Neural progenitor cell (in vitro differentiated cells): ENCODE results near the gene IQCK. TPM values are rescaled to one million over a fixed set of nuclear protein-coding genes. Genes with fewer than 3 reads are reported as not detected.

ENCODE experiments used
- DNase-seq: peaks from one replicate; pipeline ENCODE4 v3.0.0-alpha.2; 2016; ENCODE audit warnings: low spot score
- H2AFZ ChIP-seq: fragments of 200-600 bp; sonication (generic); replicated peaks from 2 replicates; pipeline ENCODE4 v1.6.1; 2016; ENCODE audit warnings: antibody characterized with exemption
- H3F3A ChIP-seq: fragments of 200-600 bp; sonication (generic); 2 replicates; pipeline ENCODE4 v1.6.1; 2016; ENCODE audit warnings: antibody characterized with exemption, low read depth
- H3K27ac ChIP-seq: fragments of 200-600 bp; sonication (generic); 2 replicates; pipeline ENCODE4 v1.5.1; 2016; ENCODE audit warnings: mild to moderate bottlenecking
- H3K27me3 ChIP-seq: fragments of 200-600 bp; sonication (generic); 2 replicates; pipeline ENCODE4 v1.6.1; 2016; ENCODE audit warnings: mild to moderate bottlenecking, moderate library complexity
- H3K36me3 ChIP-seq: fragments of 200-600 bp; sonication (generic); 2 replicates; pipeline ENCODE4 v1.5.1; 2016
- H3K4me1 ChIP-seq: fragments of 200-600 bp; sonication (generic); 2 replicates; pipeline ENCODE4 v1.6.1; 2016; ENCODE audit warnings: mixed run types
- H3K4me2 ChIP-seq: fragments of 200-600 bp; sonication (generic); 2 replicates; pipeline ENCODE4 v1.6.1; 2016
- H3K4me3 ChIP-seq: fragments of 200-600 bp; sonication (generic); 2 replicates; pipeline ENCODE4 v1.5.1; 2016
- H3K79me2 ChIP-seq: fragments of 200-600 bp; sonication (generic); 2 replicates; pipeline ENCODE4 v1.6.1; 2016; ENCODE audit warnings: low read depth
- H3K9ac ChIP-seq: fragments of 200-600 bp; sonication (generic); 2 replicates; pipeline ENCODE4 v1.6.1; 2016
- H3K9me3 ChIP-seq: fragments of 200-600 bp; sonication (generic); 2 replicates; pipeline ENCODE4 v1.5.1; 2016; ENCODE audit warnings: low read depth
- H4K20me1 ChIP-seq: fragments of 200-600 bp; sonication (generic); 2 replicates; pipeline ENCODE4 v1.6.1; 2016; ENCODE audit warnings: low read depth
- H3K27ac Mint-ChIP-seq: 3 replicates; pipeline ENCODE4 v1.8.0; 2021; ENCODE audit warnings: mixed read lengths
- H3K27me3 Mint-ChIP-seq: 2 replicates; pipeline ENCODE4 v1.8.0; 2022; ENCODE audit warnings: low read depth, mild to moderate bottlenecking, inconsistent platforms, moderate library complexity, mixed read lengths; ENCODE audit not compliant: insufficient read depth
- H3K36me3 Mint-ChIP-seq: 3 replicates; pipeline ENCODE4 v1.8.0; 2021; ENCODE audit warnings: mixed read lengths
- H3K4me1 Mint-ChIP-seq: 3 replicates; pipeline ENCODE4 v1.8.0; 2021; ENCODE audit warnings: mixed read lengths
- H3K4me3 Mint-ChIP-seq: 3 replicates; pipeline ENCODE4 v1.8.0; 2021; ENCODE audit warnings: mild to moderate bottlenecking, moderate library complexity, mixed read lengths
- H3K9me3 Mint-ChIP-seq: 3 replicates; pipeline ENCODE4 v1.8.0; 2020; ENCODE audit warnings: mixed read lengths
- EZH2 ChIP-seq: fragments of 200-600 bp; sonication (generic); IDR thresholded peaks from 2 replicates; pipeline ENCODE4 v1.6.1; 2017; ENCODE audit warnings: antibody characterized with exemption, mild to moderate bottlenecking, moderate library complexity
- EZH2phosphoT487 ChIP-seq: fragments of 200-600 bp; sonication (generic); IDR thresholded peaks from 2 replicates; pipeline ENCODE4 v1.6.1; 2017; ENCODE audit warnings: antibody characterized with exemption
- total RNA-seq: library from RNA; depleted of rRNA; stranded (reverse); fragments of >200 nt; gene quantifications from 2 replicates; pipeline ENCODE4 v1.2.3, GENCODE V29; 2015; ENCODE audit warnings: low replicate concordance
- TF ChIP-seq, protein P1 (sequence below): fragments of 200-600 bp; sonication (generic); IDR thresholded peaks from 2 replicates; pipeline ENCODE4 v1.5.1; 2017; ENCODE audit warnings: antibody characterized with exemption, mild to moderate bottlenecking

IQCK gene
- total RNA-seq, 1 donor from 2014 or later = 22.1 TPM

DNA sequence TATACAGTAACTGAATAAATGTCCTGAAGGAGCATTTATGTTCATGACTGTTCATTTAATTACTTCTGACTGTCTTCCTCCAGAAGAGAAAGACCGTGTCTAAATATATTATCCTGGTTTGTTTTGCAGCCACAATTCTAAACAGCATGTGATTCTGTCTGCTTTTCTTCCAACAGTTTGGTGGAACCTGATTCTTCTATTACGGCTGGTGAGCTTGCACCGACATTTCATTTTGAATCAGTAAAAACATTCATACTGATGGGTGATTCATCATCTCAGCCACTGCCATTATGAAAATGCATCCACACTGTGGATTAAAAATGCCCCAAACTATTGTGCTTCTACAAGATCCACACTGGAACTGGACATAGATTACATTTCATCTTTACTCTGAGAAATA, 17.0 kb upstream of the IQCK start:
- Histone ChIP-seq H2AFZ (no peak overlapping the region), H3K4me2 (no peak overlapping the region), H3K36me3 (peaks cover 8% of the 10 kb centered on the region), H3K4me3 (no peak overlapping the region), H3K4me1 (no peaks in the 10 kb centered on the region), H3K27ac (no peak overlapping the region), H3K9ac (no peak overlapping the region), H3K27me3 (no peaks in the 10 kb centered on the region), H4K20me1 (peaks cover 25% of the 10 kb centered on the region), H3F3A (no peaks in the 10 kb centered on the region), H3K9me3 (no peaks in the 10 kb centered on the region), H3K79me2 (peaks cover 50% of the 10 kb centered on the region)
- no peak overlapping the region for H3K4me3 Mint-ChIP-seq
- no peak for DNase-seq
- no peak for TF ChIP-seq EZH2phosphoT487
- TF ChIP-seq, protein P1, sequence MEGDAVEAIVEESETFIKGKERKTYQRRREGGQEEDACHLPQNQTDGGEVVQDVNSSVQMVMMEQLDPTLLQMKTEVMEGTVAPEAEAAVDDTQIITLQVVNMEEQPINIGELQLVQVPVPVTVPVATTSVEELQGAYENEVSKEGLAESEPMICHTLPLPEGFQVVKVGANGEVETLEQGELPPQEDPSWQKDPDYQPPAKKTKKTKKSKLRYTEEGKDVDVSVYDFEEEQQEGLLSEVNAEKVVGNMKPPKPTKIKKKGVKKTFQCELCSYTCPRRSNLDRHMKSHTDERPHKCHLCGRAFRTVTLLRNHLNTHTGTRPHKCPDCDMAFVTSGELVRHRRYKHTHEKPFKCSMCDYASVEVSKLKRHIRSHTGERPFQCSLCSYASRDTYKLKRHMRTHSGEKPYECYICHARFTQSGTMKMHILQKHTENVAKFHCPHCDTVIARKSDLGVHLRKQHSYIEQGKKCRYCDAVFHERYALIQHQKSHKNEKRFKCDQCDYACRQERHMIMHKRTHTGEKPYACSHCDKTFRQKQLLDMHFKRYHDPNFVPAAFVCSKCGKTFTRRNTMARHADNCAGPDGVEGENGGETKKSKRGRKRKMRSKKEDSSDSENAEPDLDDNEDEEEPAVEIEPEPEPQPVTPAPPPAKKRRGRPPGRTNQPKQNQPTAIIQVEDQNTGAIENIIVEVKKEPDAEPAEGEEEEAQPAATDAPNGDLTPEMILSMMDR = no peak
- no peak for TF ChIP-seq EZH2
- H3K27ac Mint-ChIP-seq = no peak overlapping the region
- H3K27me3 Mint-ChIP-seq = no peaks in the 10 kb centered on the region
- no peaks in the 10 kb centered on the region for H3K9me3 Mint-ChIP-seq
- H3K4me1 Mint-ChIP-seq = no peaks in the 10 kb centered on the region
- H3K36me3 Mint-ChIP-seq = peaks cover 56% of the 10 kb centered on the region

DNA sequence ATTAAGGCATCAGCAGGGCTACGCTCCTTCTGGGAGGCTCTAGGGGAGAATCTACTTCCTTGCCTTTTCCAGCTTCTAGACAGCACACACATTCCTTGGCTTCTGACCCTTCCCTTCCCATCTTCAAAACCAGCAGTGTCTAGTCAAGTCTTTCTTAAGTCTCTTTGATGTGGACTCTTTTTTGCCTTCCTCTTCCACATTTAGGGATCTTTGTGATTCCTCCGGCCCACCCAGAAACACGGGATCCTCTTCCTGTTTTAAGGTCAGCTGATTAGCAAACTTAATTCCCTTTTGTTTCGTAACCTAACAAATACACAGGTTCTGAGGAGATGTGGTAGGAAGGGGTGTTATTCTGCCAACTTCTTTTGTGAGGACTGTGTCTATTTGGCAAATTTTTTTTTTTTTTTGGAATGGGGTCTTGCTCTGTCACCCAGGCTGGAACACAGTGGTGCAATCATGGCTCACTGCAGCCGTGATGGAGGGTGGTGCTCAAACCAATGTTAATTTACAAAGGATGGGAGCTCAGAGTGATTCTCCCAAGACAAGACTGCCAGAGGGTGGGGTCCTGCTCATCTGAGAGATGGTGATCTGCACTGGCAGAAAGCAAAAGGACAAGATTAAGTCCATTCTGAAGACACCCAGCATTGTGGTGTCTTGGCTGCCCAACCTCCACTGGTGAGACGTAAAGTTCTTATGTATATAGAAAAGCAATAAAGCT, 14.7 kb upstream of the IQCK start:
- DNase-seq = no peak
- H3K9me3 ChIP-seq = no peaks in the 10 kb centered on the region
- Mint-ChIP-seq H3K4me3 (no peak overlapping the region), H3K4me1 (peaks cover 2% of the 10 kb centered on the region), H3K9me3 (no peaks in the 10 kb centered on the region), H3K27me3 (peaks cover 3% of the 10 kb centered on the region), H3K36me3 (peaks cover 64% of the 10 kb centered on the region), H3K27ac (no peak overlapping the region)
- no peaks in the 10 kb centered on the region for H3K4me1 ChIP-seq
- H3K4me3 ChIP-seq = no peak overlapping the region
- TF ChIP-seq, protein P1 = no peak
- TF ChIP-seq EZH2 (no peak), EZH2phosphoT487 (no peak)
- H3F3A ChIP-seq = no peaks in the 10 kb centered on the region
- H3K27me3 ChIP-seq = no peaks in the 10 kb centered on the region
- H3K79me2 ChIP-seq = peaks cover 72% of the 10 kb centered on the region
- no peak overlapping the region for H3K9ac ChIP-seq
- peaks cover 43% of the 10 kb centered on the region for H4K20me1 ChIP-seq
- H2AFZ ChIP-seq = no peak overlapping the region
- H3K27ac ChIP-seq = no peak overlapping the region
- H3K36me3 ChIP-seq = peaks cover 8% of the 10 kb centered on the region
- no peak overlapping the region for H3K4me2 ChIP-seq

- H3K9ac ChIP-seq = no peak overlapping the region
- H3K4me2 ChIP-seq = no peak overlapping the region
- Mint-ChIP-seq H3K9me3 (no peaks in the 10 kb centered on the region), H3K4me3 (no peak overlapping the region), H3K27me3 (peaks cover 3% of the 10 kb centered on the region), H3K4me1 (peaks cover 9% of the 10 kb centered on the region), H3K27ac (no peak overlapping the region), H3K36me3 (peaks cover 64% of the 10 kb centered on the region)
- TF ChIP-seq, protein P1 = no peak
- TF ChIP-seq EZH2phosphoT487 = no peak
- no peak for TF ChIP-seq EZH2
- DNase-seq = no peak
- peaks cover under 1% of the 10 kb centered on the region for H3F3A ChIP-seq
- peaks cover 8% of the 10 kb centered on the region for H3K36me3 ChIP-seq
- no peak overlapping the region for H3K27ac ChIP-seq
- no peak overlapping the region for H2AFZ ChIP-seq
- H3K4me3 ChIP-seq = no peak overlapping the region
- H4K20me1 ChIP-seq = peaks cover 55% of the 10 kb centered on the region
- no peaks in the 10 kb centered on the region for H3K27me3 ChIP-seq
- no peaks in the 10 kb centered on the region for H3K9me3 ChIP-seq
- H3K79me2 ChIP-seq = peaks cover 84% of the 10 kb centered on the region
- H3K4me1 ChIP-seq = peaks cover 3% of the 10 kb centered on the region
These were observed 13.5 kb upstream of the IQCK start for GRCh38 chr16:19704321-19705145.
